ENCODE measurements around the gene TRIM45.

TRIM45 gene

GRCh38 chr1:117076648-117077047 lies 44.9 kb downstream of the TRIM45 start:
- no peaks in the 10 kb centered on the region for H4K20me1 ChIP-seq (ENCODE audit: insufficient read depth)
- H3K9ac ChIP-seq, result no peak overlapping the region
- H2AFZ ChIP-seq (ENCODE audit: low read depth), result no peak overlapping the region
- H3K36me3 ChIP-seq (ENCODE audit: insufficient read depth), result no peaks in the 10 kb centered on the region; the same call in 1 of the 2 replicates
- H3K27me3 ChIP-seq (ENCODE audit: insufficient read depth, low read depth), result no peaks in the 10 kb centered on the region
- no peak overlapping the region for H3K4me2 ChIP-seq
- H3K27ac ChIP-seq, result no peak overlapping the region
- no peaks in the 10 kb centered on the region for H3K4me1 ChIP-seq (ENCODE audit: low read depth, poor library complexity, severe bottlenecking)
- no peak overlapping the region for H3K4me3 ChIP-seq (IDR thresholded peaks at IDR 0.05; ENCODE audit: insufficient read depth, low read depth, low read length)
- no peaks in the 10 kb centered on the region for H3K79me2 ChIP-seq (ENCODE audit: insufficient read depth, low read depth)
- TF ChIP-seq CTCF (conservative IDR thresholded peaks at IDR 0.05; ENCODE audit: low read depth, low read length), result no peak

GRCh38 chr1:117070124-117070523 lies 51.4 kb downstream of the TRIM45 start:
- no peaks in the 10 kb centered on the region for H4K20me1 ChIP-seq (ENCODE audit: insufficient read depth)
- no peaks in the 10 kb centered on the region; the same call in 1 of the 2 replicates for H3K36me3 ChIP-seq (ENCODE audit: insufficient read depth)
- no peaks in the 10 kb centered on the region for H3K27me3 ChIP-seq (ENCODE audit: insufficient read depth, low read depth)
- no peak overlapping the region for H3K4me2 ChIP-seq
- no peak overlapping the region for H3K9ac ChIP-seq
- H2AFZ ChIP-seq (ENCODE audit: low read depth), result no peak overlapping the region
- no peak overlapping the region for H3K27ac ChIP-seq
- peaks cover 12% of the 10 kb centered on the region for H3K4me1 ChIP-seq (ENCODE audit: low read depth, poor library complexity, severe bottlenecking)
- no peak overlapping the region for H3K4me3 ChIP-seq (IDR thresholded peaks at IDR 0.05; ENCODE audit: insufficient read depth, low read depth, low read length)
- H3K79me2 ChIP-seq (ENCODE audit: insufficient read depth, low read depth), result peaks cover 5% of the 10 kb centered on the region; the same call in 1 of the 2 replicates
- TF ChIP-seq CTCF (conservative IDR thresholded peaks at IDR 0.05; ENCODE audit: low read depth, low read length), result no peak

- Histone ChIP-seq H3K4me3 (IDR thresholded peaks at IDR 0.05; ENCODE audit: insufficient read depth, low read depth, low read length) (no peak overlapping the region), H3K4me1 (ENCODE audit: low read depth, poor library complexity, severe bottlenecking) (peaks cover 12% of the 10 kb centered on the region), H3K9ac (no peak overlapping the region), H3K27ac (no peak overlapping the region; the same call in 1 of the 2 replicates), H3K4me2 (no peak overlapping the region), H3K27me3 (ENCODE audit: insufficient read depth, low read depth) (no peaks in the 10 kb centered on the region), H3K79me2 (ENCODE audit: insufficient read depth, low read depth) (peaks cover 5% of the 10 kb centered on the region; the same call in 1 of the 2 replicates), H4K20me1 (ENCODE audit: insufficient read depth) (no peaks in the 10 kb centered on the region), H3K36me3 (ENCODE audit: insufficient read depth) (no peaks in the 10 kb centered on the region), H2AFZ (ENCODE audit: low read depth) (no peak overlapping the region)
- no peak for TF ChIP-seq CTCF (conservative IDR thresholded peaks at IDR 0.05; ENCODE audit: low read depth, low read length)
Measured at GRCh38 chr1:117069220-117069844, 52.2 kb downstream of the TRIM45 start.

GRCh38 chr1:117068580-117068979 lies 53.0 kb downstream of the TRIM45 start:
- Histone ChIP-seq H3K27ac (no peak overlapping the region), H3K36me3 (ENCODE audit: insufficient read depth) (no peaks in the 10 kb centered on the region), H2AFZ (ENCODE audit: low read depth) (no peak overlapping the region), H3K4me2 (no peak overlapping the region), H3K4me3 (IDR thresholded peaks at IDR 0.05; ENCODE audit: insufficient read depth, low read depth, low read length) (no peak overlapping the region), H4K20me1 (ENCODE audit: insufficient read depth) (no peaks in the 10 kb centered on the region), H3K27me3 (ENCODE audit: insufficient read depth, low read depth) (no peaks in the 10 kb centered on the region), H3K79me2 (ENCODE audit: insufficient read depth, low read depth) (peaks cover 5% of the 10 kb centered on the region; the same call in 1 of the 2 replicates), H3K4me1 (ENCODE audit: low read depth, poor library complexity, severe bottlenecking) (peaks cover 12% of the 10 kb centered on the region), H3K9ac (no peak overlapping the region)
- no peak for TF ChIP-seq CTCF (conservative IDR thresholded peaks at IDR 0.05; ENCODE audit: low read depth, low read length)
